HEK293 (cell line): ENCODE data around the gene FADD.

ENCODE experiments used
- CTCF ChIA-PET: fragments of 350-600 bp; formaldehyde crosslinking; extraction: SDS; loops from one replicate; lab custom pipeline; 2021; ENCODE audit warnings: antibody characterized with exemption; lab: Yijun Ruan, JAX
- POLR2A ChIA-PET: fragments of 300-600 bp; formaldehyde crosslinking; extraction: SDS; loops from one replicate; lab custom pipeline; 2020; ENCODE audit warnings: antibody characterized with exemption, inconsistent platforms; lab: Yijun Ruan, JAX
- H3K27ac ChIP-seq: fragments of 200-500 bp; sonication (Bioruptor generic); 2 replicates; pipeline ENCODE4 v1.5.1; 2014; ENCODE audit warnings: low read depth, low read length, control low read depth, inconsistent platforms; ENCODE audit errors: extremely low read depth
- H3K36me3 ChIP-seq, 2 experiments: fragments of 200-500 bp in 1 of 2; sonication (Bioruptor generic) in 1 of 2; 1 replicate in 1 of 2; 2 replicates in 1 of 2; pipeline ENCODE4 v1.5.1; 2014 to 2017; ENCODE audit warnings: inconsistent platforms in 2 of 2, low read length in 2 of 2; ENCODE audit not compliant: control insufficient read depth in 2 of 2, insufficient read depth in 1 of 2
- H3K4me1 ChIP-seq: fragments of 200-500 bp; sonication (Bioruptor generic); 2 replicates; pipeline ENCODE4 v1.5.1; 2014; ENCODE audit warnings: mild to moderate bottlenecking, low read length, inconsistent platforms; ENCODE audit not compliant: control insufficient read depth, insufficient read depth
- H3K4me3 ChIP-seq: 2 replicates; pipeline ENCODE4 v1.5.1; 2011; ENCODE audit warnings: low read depth, mild to moderate bottlenecking, control low read depth, low read length, moderate library complexity
- H3K9me3 ChIP-seq: fragments of 200-500 bp; sonication (Bioruptor generic); 2 replicates; pipeline ENCODE4 v1.5.1; 2014; ENCODE audit warnings: low read depth, low read length, inconsistent platforms; ENCODE audit not compliant: control insufficient read depth, insufficient read depth
- GFI1B ChIP-seq: fragments of 450-650 bp; formaldehyde crosslinking; IDR thresholded peaks from 2 replicates; pipeline ENCODE4 v1.5.1; 2016; ENCODE audit warnings: missing biosample characterization, missing genetic modification characterization
- GLI4 ChIP-seq: fragments of 450-650 bp; formaldehyde crosslinking; IDR thresholded peaks from 2 replicates; pipeline ENCODE4 v1.5.1; 2016; ENCODE audit warnings: missing biosample characterization, missing genetic modification characterization
- INSM2 ChIP-seq: fragments of 450-650 bp; formaldehyde crosslinking; IDR thresholded peaks from 2 replicates; pipeline ENCODE4 v1.5.1; 2016; ENCODE audit warnings: missing biosample characterization, missing genetic modification characterization
- KLF10 ChIP-seq: fragments of 450-650 bp; IDR thresholded peaks from 2 replicates; pipeline ENCODE4 v1.5.1; 2018; ENCODE audit warnings: missing biosample characterization, mild to moderate bottlenecking, missing genetic modification characterization
- KLF16 ChIP-seq: fragments of 450-650 bp; formaldehyde crosslinking; IDR thresholded peaks from 2 replicates; pipeline ENCODE4 v1.5.1; 2017; ENCODE audit warnings: missing biosample characterization, missing genetic modification characterization
- ZFP3 ChIP-seq: fragments of 450-650 bp; formaldehyde crosslinking; IDR thresholded peaks from 2 replicates; pipeline ENCODE4 v1.5.1; 2016; ENCODE audit warnings: low read depth, missing biosample characterization, missing genetic modification characterization
- ZNF114 ChIP-seq: fragments of 450-650 bp; formaldehyde crosslinking; IDR thresholded peaks from 2 replicates; pipeline ENCODE4 v1.5.0; 2017; ENCODE audit warnings: missing biosample characterization, missing genetic modification characterization
- ZNF155 ChIP-seq: fragments of 450-650 bp; formaldehyde crosslinking; IDR thresholded peaks from 2 replicates; pipeline ENCODE4 v1.5.1; 2016; ENCODE audit warnings: missing biosample characterization, missing genetic modification characterization
- ZNF16 ChIP-seq: fragments of 450-650 bp; formaldehyde crosslinking; IDR thresholded peaks from 2 replicates; pipeline ENCODE4 v1.5.1; 2016; ENCODE audit warnings: low read depth, missing biosample characterization, missing genetic modification characterization
- ZNF169 ChIP-seq: fragments of 450-650 bp; formaldehyde crosslinking; IDR thresholded peaks from 2 replicates; pipeline ENCODE4 v1.5.1; 2016; ENCODE audit warnings: missing biosample characterization, missing genetic modification characterization
- ZNF18 ChIP-seq: fragments of 450-650 bp; formaldehyde crosslinking; IDR thresholded peaks from 2 replicates; pipeline ENCODE4 v1.5.1; 2016; ENCODE audit warnings: missing biosample characterization, missing genetic modification characterization
- ZNF2 ChIP-seq: fragments of 450-650 bp; formaldehyde crosslinking; IDR thresholded peaks from 2 replicates; pipeline ENCODE4 v1.5.1; 2016; ENCODE audit warnings: missing biosample characterization, missing genetic modification characterization
- ZNF223 ChIP-seq: fragments of 450-650 bp; formaldehyde crosslinking; IDR thresholded peaks from 2 replicates; pipeline ENCODE4 v1.5.1; 2016; ENCODE audit warnings: missing biosample characterization, missing genetic modification characterization
- ZNF248 ChIP-seq: fragments of 450-650 bp; formaldehyde crosslinking; IDR thresholded peaks from 2 replicates; pipeline ENCODE4 v1.5.1; 2017; ENCODE audit warnings: missing biosample characterization, missing genetic modification characterization
- ZNF26 ChIP-seq: fragments of 450-650 bp; formaldehyde crosslinking; IDR thresholded peaks from 2 replicates; pipeline ENCODE4 v1.5.1; 2016; ENCODE audit warnings: missing biosample characterization, missing genetic modification characterization
- ZNF366 ChIP-seq: fragments of 450-650 bp; formaldehyde crosslinking; conservative IDR thresholded peaks from 2 replicates; pipeline ENCODE4 v1.5.1; 2016; ENCODE audit warnings: missing biosample characterization, missing genetic modification characterization
- ZNF391 ChIP-seq: fragments of 450-650 bp; formaldehyde crosslinking; IDR thresholded peaks from 2 replicates; pipeline ENCODE4 v1.5.1; 2016; ENCODE audit warnings: low read depth, missing biosample characterization, missing genetic modification characterization, borderline replicate concordance
- ZNF548 ChIP-seq: fragments of 450-650 bp; formaldehyde crosslinking; IDR thresholded peaks from 2 replicates; pipeline ENCODE4 v1.5.1; 2016; ENCODE audit warnings: missing biosample characterization, missing genetic modification characterization
- ZNF558 ChIP-seq: fragments of 450-650 bp; formaldehyde crosslinking; IDR thresholded peaks from 2 replicates; pipeline ENCODE4 v1.5.1; 2016; ENCODE audit warnings: missing biosample characterization, missing genetic modification characterization
- ZNF596 ChIP-seq: fragments of 450-650 bp; IDR thresholded peaks from 2 replicates; pipeline ENCODE4 v1.5.0; 2018; ENCODE audit warnings: missing biosample characterization, mild to moderate bottlenecking, missing genetic modification characterization, moderate library complexity
- ZNF600 ChIP-seq: fragments of 450-650 bp; formaldehyde crosslinking; IDR thresholded peaks from 2 replicates; pipeline ENCODE4 v1.5.1; 2016; ENCODE audit warnings: missing biosample characterization, missing genetic modification characterization
- ZNF626 ChIP-seq: fragments of 450-650 bp; sonication (Bioruptor Pico); formaldehyde crosslinking; IDR thresholded peaks from 2 replicates; pipeline ENCODE4 v1.5.1; 2018; ENCODE audit warnings: missing biosample characterization, missing genetic modification characterization, inconsistent platforms
- ZNF670 ChIP-seq: fragments of 450-650 bp; formaldehyde crosslinking; IDR thresholded peaks from 2 replicates; pipeline ENCODE4 v1.5.1; 2016; ENCODE audit warnings: missing biosample characterization, missing genetic modification characterization, low read depth
- ZNF677 ChIP-seq: fragments of 450-650 bp; IDR thresholded peaks from 2 replicates; pipeline ENCODE4 v1.5.0; 2018; ENCODE audit warnings: missing biosample characterization, mild to moderate bottlenecking, missing genetic modification characterization, moderate library complexity
- ZNF76 ChIP-seq: fragments of 450-650 bp; formaldehyde crosslinking; IDR thresholded peaks from 2 replicates; pipeline ENCODE4; 2016; ENCODE audit warnings: low read depth, missing biosample characterization, missing genetic modification characterization, borderline replicate concordance
- ZNF777 ChIP-seq: fragments of 450-650 bp; formaldehyde crosslinking; IDR thresholded peaks from 2 replicates; pipeline ENCODE4 v1.5.1; 2017; ENCODE audit warnings: missing biosample characterization, missing genetic modification characterization, borderline replicate concordance
- ZSCAN18 ChIP-seq: fragments of 450-650 bp; formaldehyde crosslinking; IDR thresholded peaks from 2 replicates; pipeline ENCODE4 v1.5.1; 2016; ENCODE audit warnings: missing biosample characterization, missing genetic modification characterization
- ZSCAN5A ChIP-seq: fragments of 450-650 bp; formaldehyde crosslinking; IDR thresholded peaks from 2 replicates; pipeline ENCODE4 v1.5.1; 2016; ENCODE audit warnings: missing biosample characterization, missing genetic modification characterization
- ZXDB ChIP-seq: fragments of 450-650 bp; formaldehyde crosslinking; IDR thresholded peaks from 2 replicates; pipeline ENCODE4 v1.5.1; 2016; ENCODE audit warnings: missing biosample characterization, missing genetic modification characterization

FADD gene

GRCh38 chr11:70229737-70230136, 26.6 kb downstream of the FADD start:
- Histone ChIP-seq H3K36me3 (no peaks in the 10 kb centered on the region), H3K9me3 (no peaks in the 10 kb centered on the region), H3K27ac (no peak overlapping the region), H3K4me3 (no peak overlapping the region), H3K4me1 (no peaks in the 10 kb centered on the region)
- ChIA-PET CTCF (interaction anchor here (0.6 kb wide), 1 partner anchor 286 kb away, joined by 3 read pairs; no protein-coding TSS in a partner anchor), POLR2A (no interaction called here)
- no peak for TF ChIP-seq ZNF677 (tag by site-specific recombination)
- no peak for TF ChIP-seq ZNF169 (tag by site-specific recombination)
- no peak for TF ChIP-seq GFI1B (tag by site-specific recombination)
- no peak for TF ChIP-seq ZNF366 (tag by site-specific recombination)
- TF ChIP-seq ZNF777 (tag by site-specific recombination) = no peak
- TF ChIP-seq ZNF600 (tag by site-specific recombination) = no peak
- no peak for TF ChIP-seq ZNF223 (tag by site-specific recombination)
- no peak for TF ChIP-seq ZNF248 (tag by site-specific recombination)
- TF ChIP-seq ZFP3 = no peak
- no peak for TF ChIP-seq ZSCAN5A (tag by site-specific recombination)
- TF ChIP-seq ZNF548 (tag by site-specific recombination) = no peak
- TF ChIP-seq ZSCAN18 (tag by site-specific recombination) = no peak
- TF ChIP-seq ZNF558 (tag by site-specific recombination) = no peak
- TF ChIP-seq KLF16 = no peak
- TF ChIP-seq ZNF2 (tag by site-specific recombination) = no peak
- no peak for TF ChIP-seq ZNF114 (tag by site-specific recombination)
- no peak for TF ChIP-seq GLI4
- no peak for TF ChIP-seq ZNF391 (tag by site-specific recombination)
- no peak for TF ChIP-seq ZNF596 (tag by site-specific recombination)
- no peak for TF ChIP-seq ZNF16 (tag by site-specific recombination)

- Histone ChIP-seq H3K36me3 (no peaks in the 10 kb centered on the region), H3K4me1 (no peaks in the 10 kb centered on the region), H3K4me3 (no peak overlapping the region), H3K27ac (no peak overlapping the region), H3K9me3 (no peaks in the 10 kb centered on the region)
- ChIA-PET POLR2A (no interaction called here), CTCF (interaction anchor here (0.6 kb wide), 1 partner anchor 287 kb away, joined by 3 read pairs; no protein-coding TSS in a partner anchor)
- TF ChIP-seq ZNF155 (tag by site-specific recombination) (no peak), KLF10 (tag by site-specific recombination) (no peak), ZNF18 (no peak), ZXDB (tag by site-specific recombination) (no peak), INSM2 (tag by site-specific recombination) (no peak), ZNF76 (tag by site-specific recombination) (no peak), ZNF626 (tag by site-specific recombination) (no peak), ZNF670 (no peak), ZNF26 (no peak)
These were observed 27.2 kb downstream of the FADD start for GRCh38 chr11:70230151-70230839.
